Endothelial cell of umbilical vein (primary cell): ENCODE data around the gene MB21D2. TPM values are rescaled to one million over a fixed set of nuclear protein-coding genes. Genes with fewer than 3 reads are reported as not detected.

Experiments used
- BruUV-seq: library from RNA; stranded (reverse); fragments of 400-500 nt; replicated peaks from 2 replicates; lab custom pipeline; 2021; lab: Mats Ljungman, UMichigan
- CTCF ChIA-PET: fragments of 300-600, 350-600 bp; sonication (Branson Sonifier 250); formaldehyde crosslinking; loops from one replicate; lab custom pipeline; 2021; ENCODE audit warnings: antibody characterized with exemption, inconsistent platforms; lab: Charles Lee
- POLR2A ChIA-PET: fragments of 300-600, 350-600 bp; sonication (Branson Sonifier 250); formaldehyde crosslinking; loops from one replicate; lab custom pipeline; 2021; ENCODE audit warnings: antibody characterized with exemption, inconsistent platforms; lab: Charles Lee
- DNase-seq: peaks from one replicate; pipeline ENCODE4 v3.0.0-alpha.2; 2011; ENCODE audit warnings: low read depth, low spot score
- FAIRE-seq: peaks from 2 replicates; lab custom pipeline; 2011; peaks lifted over from hg19 to GRCh38; lab: Jason Lieb, UNC
- H2AFZ ChIP-seq: 2 replicates; pipeline ENCODE4 v1.6.0; 2012; ENCODE audit warnings: low read depth, low read length, control low read depth, inconsistent platforms
- H3K27ac ChIP-seq: 2 replicates; pipeline ENCODE4 v1.5.1; 2011; ENCODE audit warnings: low read depth, mild to moderate bottlenecking, control low read depth, low read length, moderate library complexity; ENCODE audit not compliant: insufficient read depth
- H3K27me3 ChIP-seq, 2 experiments: 2 replicates each; pipeline versions ENCODE4 v1.6.0 to v1.6.1; 2011; ENCODE audit warnings: low read length in 2 of 2, mixed read lengths in 1 of 2; ENCODE audit not compliant: control insufficient read depth in 2 of 2, insufficient read depth in 2 of 2
- H3K36me3 ChIP-seq, 2 experiments: 2 replicates in 1 of 2; 3 replicates in 1 of 2; pipeline ENCODE4 v1.5.1; 2011; ENCODE audit warnings: low read length in 2 of 2, mild to moderate bottlenecking in 1 of 2, moderate library complexity in 1 of 2; ENCODE audit not compliant: control insufficient read depth in 2 of 2, insufficient read depth in 2 of 2; ENCODE audit errors: extremely low read depth in 1 of 2
- H3K4me1 ChIP-seq: 3 replicates; pipeline ENCODE4 v1.5.1; 2011; ENCODE audit warnings: mild to moderate bottlenecking, low read length; ENCODE audit not compliant: control insufficient read depth, insufficient read depth; ENCODE audit errors: extremely low read depth
- H3K4me2 ChIP-seq: 2 replicates; pipeline ENCODE4 v1.6.1; 2011; ENCODE audit warnings: low read length, control low read depth, mixed read lengths; ENCODE audit not compliant: insufficient read depth
- H3K4me3 ChIP-seq, 3 experiments: fragments of 200-600 bp in 1 of 3; sonication (generic), shearing (Covaris generic) in 1 of 3; replicated peaks in 1 of 3; 2 replicates each; pipeline ENCODE4 v1.5.1; 2011 to 2016; ENCODE audit warnings: control low read depth in 3 of 3, low read length in 3 of 3, mild to moderate bottlenecking in 2 of 3, inconsistent platforms in 1 of 3, low read depth in 1 of 3, moderate library complexity in 1 of 3; ENCODE audit not compliant: insufficient read depth in 1 of 3
- H3K79me2 ChIP-seq: 2 replicates; pipeline ENCODE4 v1.6.0; 2012; ENCODE audit warnings: low read length, inconsistent platforms; ENCODE audit not compliant: control insufficient read depth, insufficient read depth
- H3K9ac ChIP-seq: replicated peaks from 2 replicates; pipeline ENCODE3; 2011; ENCODE audit warnings: low read length, control low read depth; ENCODE audit not compliant: insufficient read depth; ENCODE audit errors: extremely low read depth
- H3K9me1 ChIP-seq: replicated peaks from 3 replicates; pipeline ENCODE4 v1.6.0; 2011; ENCODE audit warnings: mild to moderate bottlenecking, low read length; ENCODE audit not compliant: control insufficient read depth, insufficient read depth; ENCODE audit errors: extremely low read depth
- H3K9me3 ChIP-seq: replicated peaks from 2 replicates; pipeline ENCODE4 v1.5.1; 2012; ENCODE audit warnings: low read length, inconsistent platforms; ENCODE audit not compliant: control insufficient read depth, insufficient read depth
- H4K20me1 ChIP-seq: replicated peaks from 2 replicates; pipeline ENCODE3; 2011; ENCODE audit warnings: mild to moderate bottlenecking, low read length; ENCODE audit not compliant: control insufficient read depth, insufficient read depth; ENCODE audit errors: extremely low read depth
- EZH2 ChIP-seq: IDR thresholded peaks from 2 replicates; pipeline ENCODE4 v1.6.1; 2012; ENCODE audit warnings: borderline replicate concordance, low read depth, mild to moderate bottlenecking, moderate library complexity, low read length, inconsistent platforms; ENCODE audit not compliant: severe bottlenecking
- FOS ChIP-seq: IDR thresholded peaks from 2 replicates; pipeline ENCODE4 v1.6.1; 2011; ENCODE audit warnings: mild to moderate bottlenecking, low read length, moderate library complexity, borderline replicate concordance; ENCODE audit not compliant: insufficient read depth
- GATA2 ChIP-seq: IDR thresholded peaks from 2 replicates; pipeline ENCODE4 v1.7.0; 2011; ENCODE audit warnings: low read depth, mild to moderate bottlenecking, moderate library complexity, mixed read lengths, low read length; ENCODE audit not compliant: insufficient read length, insufficient read depth
- JUN ChIP-seq: IDR thresholded peaks from 2 replicates; pipeline ENCODE4 v1.6.1; 2011; ENCODE audit warnings: borderline replicate concordance, low read depth; ENCODE audit not compliant: insufficient read length, insufficient read depth
- MYC ChIP-seq: IDR thresholded peaks from one replicate; pipeline ENCODE4 v1.6.1; 2011; ENCODE audit warnings: mild to moderate bottlenecking, low read depth, low read length
- POLR2A ChIP-seq: IDR thresholded peaks from 2 replicates; pipeline ENCODE4 v1.6.1; 2012; ENCODE audit warnings: low read depth, mild to moderate bottlenecking, control low read depth, low read length
- dilution Hi-C: fragments of 300-500 bp; cut with MboI; formaldehyde crosslinking; loops from one replicate; pipeline ENCODE4 v1.15.0; 2019; ENCODE audit warnings: low sequenced_read_pairs; ENCODE audit not compliant: extremely low pct_ligation_motif_present
- intact Hi-C: fragments of 100-400 bp; cut with micrococcal nuclease; formaldehyde crosslinking; loops from one replicate; pipeline ENCODE4 v1.10.0; 2022
- polyA plus RNA-seq, 4 experiments: library from polyadenylated mRNA; depleted of rRNA in 3 of 4; stranded (reverse) in 3 of 4; unstranded in 1 of 4; fragments of >200 nt; gene quantifications; 2 replicates each; pipeline versions ENCODE4 v1.2.1 to v1.2.3, GENCODE V29; 2011 to 2012; ENCODE audit warnings: missing spikeins in 1 of 4
- total RNA-seq: library from RNA; stranded (reverse); gene quantifications from 2 replicates; pipeline ENCODE4 v1.2.3, GENCODE V29; 2021
- TF ChIP-seq, protein P1 (sequence below), 2 donors: IDR thresholded peaks; 1 replicate in 1 of 2; 2 replicates in 1 of 2; pipeline ENCODE4 v1.5.1; 2011; ENCODE audit warnings: low read length in 2 of 2, mild to moderate bottlenecking in 2 of 2, moderate library complexity in 2 of 2, control low read depth in 1 of 2, inconsistent platforms in 1 of 2, low read depth in 1 of 2; ENCODE audit not compliant: insufficient read depth in 1 of 2; ENCODE audit errors: extremely low read depth in 1 of 2
- TF ChIP-seq, protein P2 (sequence below): IDR thresholded peaks from 2 replicates; pipeline ENCODE4 v1.6.1; 2011; ENCODE audit not compliant: insufficient read depth, insufficient read length

The MB21D2 gene
- total and polyA plus RNA-seq, 2 donors (not counting 3 experiments of a cell fraction or from before 2014, with no cell fraction given), result 6.7 to 7.4 TPM

DNA sequence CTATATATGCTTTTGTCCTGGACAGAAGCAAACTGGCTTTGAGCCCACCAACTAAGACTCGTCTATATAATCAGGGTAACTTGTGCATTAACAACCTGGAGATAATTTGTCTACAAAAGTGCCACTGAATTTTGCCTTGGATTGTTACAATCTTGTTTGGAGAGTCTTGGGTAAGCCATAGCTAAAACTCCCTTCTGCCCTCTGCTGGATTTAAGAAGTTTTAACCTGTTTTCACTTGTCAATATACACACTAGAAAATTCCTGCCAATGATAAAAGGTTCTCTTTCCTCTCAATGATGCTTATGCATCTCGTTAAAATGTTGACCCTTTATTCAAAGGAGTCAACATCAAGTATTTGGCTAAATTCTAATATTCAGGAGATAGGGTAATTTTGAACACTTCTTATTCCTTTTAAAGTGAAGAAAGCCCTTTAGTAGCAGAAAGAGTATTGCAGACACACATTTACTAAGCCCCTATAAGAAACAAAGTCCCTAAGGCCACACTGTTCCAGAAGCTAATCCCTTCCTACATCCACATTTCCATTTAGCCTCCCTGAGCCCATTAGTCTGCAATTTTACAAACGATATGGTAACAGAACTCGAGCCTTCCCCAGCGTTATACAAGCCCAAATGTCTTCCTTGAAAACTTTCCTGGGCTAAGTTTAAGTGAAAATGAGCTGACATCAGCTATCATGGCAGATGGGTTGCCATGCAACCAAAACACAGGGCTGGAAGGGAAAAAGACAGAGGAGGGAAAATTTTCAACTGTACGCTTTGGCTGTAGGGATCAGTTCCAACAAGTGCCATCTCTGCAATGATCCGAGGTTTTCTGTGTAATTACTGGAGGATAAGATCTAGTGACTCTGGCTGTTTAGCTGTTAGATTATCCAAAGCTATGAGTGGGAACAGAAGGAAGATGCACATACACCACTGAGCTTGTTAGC, 114.4 kb downstream of the MB21D2 start:
- H3K27ac ChIP-seq, result no peak overlapping the region
- no peak overlapping the region for H3K4me3 ChIP-seq
- H4K20me1 ChIP-seq, result no peaks in the 10 kb centered on the region
- H3K9me1 ChIP-seq, result no peaks in the 10 kb centered on the region
- no peaks in the 10 kb centered on the region for H3K9me3 ChIP-seq
- intact Hi-C loops, result loop anchor here (1.0 kb wide), 2 partner anchors 237 to 336 kb away; no protein-coding TSS in a partner anchor
- CTCF ChIA-PET, result interaction anchor here (0.6 to 3.8 kb wide), 21 partner anchors 8 to 777 kb away, joined by 3 to 89 read pairs (median 4); partner anchors contain the start of gene MB21D2
- no peaks in the 10 kb centered on the region for H3K4me1 ChIP-seq
- H3K9ac ChIP-seq, result no peak overlapping the region
- no peaks in the 10 kb centered on the region for H3K79me2 ChIP-seq
- no TSS peak for BruUV-seq
- no peaks in the 10 kb centered on the region for H3K36me3 ChIP-seq
- dilution Hi-C loops, result no loop called here
- DNase-seq (peak; percentile 49), FAIRE-seq (peak; percentile 83)
- POLR2A ChIA-PET, result no interaction called here
- no peaks in the 10 kb centered on the region for H3K27me3 ChIP-seq
- TF ChIP-seq MYC, result no peak
- TF ChIP-seq, protein P1, sequence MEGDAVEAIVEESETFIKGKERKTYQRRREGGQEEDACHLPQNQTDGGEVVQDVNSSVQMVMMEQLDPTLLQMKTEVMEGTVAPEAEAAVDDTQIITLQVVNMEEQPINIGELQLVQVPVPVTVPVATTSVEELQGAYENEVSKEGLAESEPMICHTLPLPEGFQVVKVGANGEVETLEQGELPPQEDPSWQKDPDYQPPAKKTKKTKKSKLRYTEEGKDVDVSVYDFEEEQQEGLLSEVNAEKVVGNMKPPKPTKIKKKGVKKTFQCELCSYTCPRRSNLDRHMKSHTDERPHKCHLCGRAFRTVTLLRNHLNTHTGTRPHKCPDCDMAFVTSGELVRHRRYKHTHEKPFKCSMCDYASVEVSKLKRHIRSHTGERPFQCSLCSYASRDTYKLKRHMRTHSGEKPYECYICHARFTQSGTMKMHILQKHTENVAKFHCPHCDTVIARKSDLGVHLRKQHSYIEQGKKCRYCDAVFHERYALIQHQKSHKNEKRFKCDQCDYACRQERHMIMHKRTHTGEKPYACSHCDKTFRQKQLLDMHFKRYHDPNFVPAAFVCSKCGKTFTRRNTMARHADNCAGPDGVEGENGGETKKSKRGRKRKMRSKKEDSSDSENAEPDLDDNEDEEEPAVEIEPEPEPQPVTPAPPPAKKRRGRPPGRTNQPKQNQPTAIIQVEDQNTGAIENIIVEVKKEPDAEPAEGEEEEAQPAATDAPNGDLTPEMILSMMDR (IDR thresholded peaks at IDR 0.05; ENCODE audit: extremely low read depth in 1 of 2, insufficient read depth in 1 of 2, low read depth in 1 of 2, low read length in 2 of 2), result peak; percentile 29 to 51
- H3K4me2 ChIP-seq, result no peak overlapping the region
- no peak overlapping the region for H2AFZ ChIP-seq

DNA sequence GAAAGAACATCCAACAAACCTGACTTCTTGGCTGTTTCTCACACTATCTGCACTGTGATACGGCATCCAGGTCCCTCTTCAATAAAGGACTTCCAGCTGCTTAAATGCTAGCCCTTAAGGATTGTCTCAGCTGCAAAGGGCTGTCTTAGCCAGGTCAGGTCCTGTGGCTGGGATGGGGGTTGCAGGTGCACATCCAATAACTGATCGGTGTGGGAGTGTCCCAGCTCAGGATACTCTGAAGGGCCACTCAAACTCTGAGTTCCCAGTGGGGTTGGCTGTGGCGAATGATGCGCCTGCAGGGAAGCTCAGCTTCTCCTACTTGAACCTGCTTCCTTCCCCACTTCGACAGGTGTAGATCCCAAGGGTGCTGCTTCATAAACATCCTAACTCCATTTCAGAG, 115.7 kb downstream of the MB21D2 start:
- Histone ChIP-seq H3K36me3 (no peaks in the 10 kb centered on the region), H3K9ac (no peak overlapping the region), H3K9me3 (no peaks in the 10 kb centered on the region), H3K4me3 (no peak overlapping the region), H3K4me1 (no peaks in the 10 kb centered on the region), H3K27ac (no peak overlapping the region), H3K79me2 (no peaks in the 10 kb centered on the region), H3K9me1 (no peaks in the 10 kb centered on the region), H2AFZ (no peak overlapping the region), H4K20me1 (no peaks in the 10 kb centered on the region), H3K4me2 (no peak overlapping the region), H3K27me3 (no peaks in the 10 kb centered on the region)
- no peak for FAIRE-seq
- POLR2A ChIA-PET, result no interaction called here
- no peak for DNase-seq
- dilution Hi-C loops (no loop called here), intact Hi-C loops (no loop called here)
- no TSS peak for BruUV-seq
- TF ChIP-seq EZH2 (no peak), GATA2 (no peak), JUN (no peak), FOS (no peak), POLR2A (no peak)
- TF ChIP-seq, protein P1 (IDR thresholded peaks at IDR 0.05; ENCODE audit: extremely low read depth in 1 of 2, insufficient read depth in 1 of 2, low read depth in 1 of 2, low read length in 2 of 2), result no peak
- TF ChIP-seq, protein P2, sequence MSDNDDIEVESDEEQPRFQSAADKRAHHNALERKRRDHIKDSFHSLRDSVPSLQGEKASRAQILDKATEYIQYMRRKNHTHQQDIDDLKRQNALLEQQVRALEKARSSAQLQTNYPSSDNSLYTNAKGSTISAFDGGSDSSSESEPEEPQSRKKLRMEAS, result no peak
- CTCF ChIA-PET, result interaction anchor here (0.8 to 3.8 kb wide), 7 partner anchors 10 to 336 kb away, joined by 3 to 89 read pairs (median 4); no protein-coding TSS in a partner anchor
